ENCODE results near the gene USP7.
A peak's percentile ranks its signal among the peaks of the same experiment; 100 is the strongest.

The USP7 gene

DNA sequence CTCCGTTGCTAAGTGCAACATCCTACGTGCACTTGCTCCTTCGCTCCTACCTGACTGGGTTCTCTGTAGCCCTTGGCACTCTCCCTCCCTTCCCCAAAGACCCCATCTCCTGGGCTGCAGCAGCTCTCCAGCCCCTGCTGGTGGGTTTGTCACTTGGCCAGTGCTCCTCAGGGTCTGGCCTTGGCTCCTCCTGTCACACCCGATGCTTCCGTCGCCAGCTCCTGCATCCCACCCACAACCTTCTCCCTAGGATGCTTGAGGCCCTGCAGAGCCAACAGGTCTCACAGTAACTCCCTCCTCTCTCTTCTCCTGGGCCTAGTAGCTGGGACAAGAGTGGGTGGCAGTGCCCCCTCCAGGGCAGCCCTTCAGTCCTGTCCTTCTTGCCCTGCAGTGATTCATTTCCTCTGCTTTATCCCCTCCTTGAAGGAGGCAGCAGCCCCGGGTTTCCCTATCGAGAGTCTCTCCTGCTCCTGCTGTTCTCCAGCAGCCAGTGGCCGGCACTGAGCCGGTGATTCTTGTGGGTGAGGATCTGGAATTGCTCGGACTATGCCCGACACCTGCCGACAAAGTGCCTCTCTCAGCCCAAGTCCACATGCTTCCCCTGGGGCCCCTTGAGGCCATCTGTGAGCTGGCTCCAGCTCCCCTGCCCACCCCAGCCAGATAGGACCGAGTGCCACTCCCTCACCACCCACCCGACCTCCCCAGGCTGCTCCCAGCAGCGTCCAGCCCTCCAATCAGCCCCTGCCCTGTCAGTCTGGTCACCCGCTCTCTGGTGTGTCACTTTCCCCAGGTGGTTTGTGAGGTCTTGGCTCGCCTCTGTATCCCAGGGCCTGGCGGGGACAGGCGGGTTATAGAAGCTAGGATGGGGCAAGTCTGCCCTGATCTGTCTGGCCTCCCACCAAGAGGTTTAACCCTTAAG lies 77.8 kb downstream of the USP7 start:
- H3K79me2 ChIP-seq (ENCODE audit: control insufficient read depth, low read length) = no peaks in the 10 kb centered on the region
- no peak overlapping the region for H3K27ac ChIP-seq (ENCODE audit: low read depth, low read length)
- peaks cover 36% of the 10 kb centered on the region for H3K4me1 ChIP-seq (ENCODE audit: control insufficient read depth, low read length)
- H3K27me3 ChIP-seq (ENCODE audit: control insufficient read depth, low read length) = peaks cover 3% of the 10 kb centered on the region; the same call in 1 of the 2 replicates
- H3K36me3 ChIP-seq (ENCODE audit: control insufficient read depth, low read length) = peaks cover 21% of the 10 kb centered on the region
- no peaks in the 10 kb centered on the region for H3K9me3 ChIP-seq (ENCODE audit: control insufficient read depth, insufficient read depth, low read length)
- no peaks in the 10 kb centered on the region for H3K9me2 ChIP-seq (replicated peaks; ENCODE audit: control insufficient read depth, low read length)
- no peak overlapping the region for H3K4me2 ChIP-seq (ENCODE audit: low read length)
- H3K4me3 ChIP-seq (ENCODE audit: low read length) = no peak overlapping the region
- H4K20me1 ChIP-seq (ENCODE audit: control insufficient read depth, insufficient read depth, low read depth, low read length) = 0 out of 2 replicates have a peak, but pooled peaks cover 6% of the 10 kb centered on the region
- TF ChIP-seq EZH2phosphoT487 (IDR thresholded peaks at IDR 0.05; ENCODE audit: borderline replicate concordance, low read length) (no peak), CTCF (IDR thresholded peaks at IDR 0.05; ENCODE audit: low read depth, low read length, poor library complexity, severe bottlenecking) (peak; percentile 19)
- no peaks in the 10 kb centered on the region for H3F3A ChIP-seq (ENCODE audit: control insufficient read depth, insufficient read depth)

DNA sequence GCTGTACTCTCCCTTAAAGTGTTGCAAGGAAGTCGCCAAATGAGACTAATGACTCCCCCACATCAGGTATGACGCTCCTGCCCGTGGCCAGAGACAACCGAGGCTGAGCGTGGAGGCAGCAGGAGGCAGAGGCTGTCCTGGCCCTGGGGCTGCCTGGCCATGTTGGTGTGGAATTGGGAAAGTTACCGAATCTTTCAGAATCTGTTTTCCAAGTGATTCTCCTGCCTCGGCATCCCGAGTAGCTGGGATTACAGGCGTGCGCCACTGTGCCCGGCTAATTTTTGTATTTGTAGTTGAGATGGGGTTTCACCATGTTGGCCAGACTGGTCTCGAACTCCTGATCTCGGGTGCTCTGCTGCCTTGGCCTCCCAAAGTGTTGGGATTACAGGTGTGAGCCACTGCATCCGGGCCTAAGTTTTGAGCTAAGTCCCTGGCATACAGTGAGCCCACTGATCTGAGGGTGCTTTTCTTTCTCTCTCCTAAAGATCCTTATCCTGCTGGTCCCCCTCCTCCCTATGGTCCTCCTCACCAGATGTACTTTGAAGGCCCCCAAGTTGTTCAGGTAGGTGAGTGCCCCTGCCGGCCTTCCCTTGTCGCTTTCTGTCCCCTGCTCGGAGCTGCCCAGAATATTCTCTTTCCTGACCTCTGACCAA lies 80.9 kb downstream of the USP7 start:
- no peaks in the 10 kb centered on the region for H3F3A ChIP-seq (ENCODE audit: control insufficient read depth, insufficient read depth)
- H3K4me1 ChIP-seq (ENCODE audit: control insufficient read depth, low read length) = peaks cover 23% of the 10 kb centered on the region
- no peak overlapping the region for H3K4me3 ChIP-seq (ENCODE audit: low read length)
- no peaks in the 10 kb centered on the region for H3K79me2 ChIP-seq (ENCODE audit: control insufficient read depth, low read length)
- H3K9me2 ChIP-seq (replicated peaks; ENCODE audit: control insufficient read depth, low read length) = no peaks in the 10 kb centered on the region
- no peaks in the 10 kb centered on the region for H4K20me1 ChIP-seq (ENCODE audit: control insufficient read depth, insufficient read depth, low read depth, low read length)
- H3K27me3 ChIP-seq (ENCODE audit: control insufficient read depth, low read length) = peaks cover 3% of the 10 kb centered on the region; the same call in 1 of the 2 replicates
- no peak for TF ChIP-seq EZH2phosphoT487 (IDR thresholded peaks at IDR 0.05; ENCODE audit: borderline replicate concordance, low read length)
- no peak for TF ChIP-seq CTCF (IDR thresholded peaks at IDR 0.05; ENCODE audit: low read depth, low read length, poor library complexity, severe bottlenecking)
- H3K27ac ChIP-seq (ENCODE audit: low read depth, low read length) = no peak overlapping the region
- no peak overlapping the region for H3K4me2 ChIP-seq (ENCODE audit: low read length)
- no peaks in the 10 kb centered on the region; the same call in 1 of the 2 replicates for H3K36me3 ChIP-seq (ENCODE audit: control insufficient read depth, low read length)
- H3K9me3 ChIP-seq (ENCODE audit: control insufficient read depth, insufficient read depth, low read length) = no peaks in the 10 kb centered on the region

DNA sequence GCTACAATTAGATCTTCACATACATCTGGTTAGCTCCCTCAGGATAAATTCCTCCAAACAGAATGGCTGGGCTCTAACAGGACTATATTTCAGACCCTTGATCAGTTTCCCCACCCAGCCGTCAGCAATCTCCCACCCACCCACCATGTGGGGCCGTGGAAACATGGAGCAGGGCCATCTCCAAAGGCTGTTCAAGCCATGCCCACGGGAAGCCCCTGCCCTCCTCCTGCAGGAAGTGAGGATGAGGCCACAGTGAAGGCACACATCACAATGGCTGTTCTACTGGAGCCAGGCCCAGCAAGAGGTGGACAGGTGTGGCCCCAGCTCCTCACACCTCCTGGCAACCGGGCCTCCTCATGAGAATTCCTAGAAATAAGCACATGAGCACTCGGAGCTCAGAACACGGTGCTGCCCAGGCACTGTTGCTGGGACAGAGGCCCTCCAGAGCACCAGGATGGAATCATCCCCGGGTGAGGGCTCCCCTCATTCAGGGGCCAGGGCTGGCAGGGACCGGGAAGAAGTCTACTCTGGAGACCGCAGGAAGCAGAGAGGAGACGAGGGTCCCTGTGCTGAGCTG lies 81.6 kb downstream of the USP7 start, which contains the start of gene LITAFD:
Gene LITAFD, plus strand, starts transcription at position 311 of the 577 bp plus-strand sequence. CDS start 2,005 bp downstream, outside the sequence.
- Histone ChIP-seq H3K27me3 (ENCODE audit: control insufficient read depth, low read length) (peaks cover 3% of the 10 kb centered on the region; the same call in 1 of the 2 replicates), H3K79me2 (ENCODE audit: control insufficient read depth, low read length) (no peaks in the 10 kb centered on the region), H3F3A (ENCODE audit: control insufficient read depth, insufficient read depth) (no peaks in the 10 kb centered on the region), H3K9me2 (replicated peaks; ENCODE audit: control insufficient read depth, low read length) (no peaks in the 10 kb centered on the region), H3K4me2 (ENCODE audit: low read length) (no peak within 1 kb of the TSS), H3K4me1 (ENCODE audit: control insufficient read depth, low read length) (peaks cover 23% of the 10 kb centered on the region), H3K4me3 (ENCODE audit: low read length) (no peak within 1 kb of the TSS), H3K36me3 (ENCODE audit: control insufficient read depth, low read length) (no peaks in the 10 kb centered on the region), H4K20me1 (ENCODE audit: control insufficient read depth, insufficient read depth, low read depth, low read length) (no peaks in the 10 kb centered on the region), H3K27ac (ENCODE audit: low read depth, low read length) (no peak within 1 kb of the TSS), H3K9me3 (ENCODE audit: control insufficient read depth, insufficient read depth, low read length) (no peaks in the 10 kb centered on the region)
- TF ChIP-seq CTCF (IDR thresholded peaks at IDR 0.05; ENCODE audit: low read depth, low read length, poor library complexity, severe bottlenecking) (no peak), EZH2phosphoT487 (IDR thresholded peaks at IDR 0.05; ENCODE audit: borderline replicate concordance, low read length) (no peak)
